GM12872 (cell line): ENCODE results near the gene TMEM158.

Experiments used
- CTCF ChIP-seq: IDR thresholded peaks from 3 replicates; pipeline ENCODE4 v1.5.1; 2011; ENCODE audit warnings: low read depth, mild to moderate bottlenecking, low read length, moderate library complexity; ENCODE audit not compliant: insufficient read depth

TMEM158 gene

GRCh38 chr3:45185461-45185860 is 40.6 kb downstream of the TMEM158 start:
- no peak for TF ChIP-seq CTCF

- TF ChIP-seq CTCF = no peak
These were observed 41.0 kb downstream of the TMEM158 start for GRCh38 chr3:45185052-45185451.

GRCh38 chr3:45183872-45184262 is 42.2 kb downstream of the TMEM158 start:
- no peak for TF ChIP-seq CTCF

GRCh38 chr3:45182915-45183871 is 42.9 kb downstream of the TMEM158 start:
- TF ChIP-seq CTCF = no peak

- no peak for TF ChIP-seq CTCF
These were observed 44.6 kb downstream of the TMEM158 start for GRCh38 chr3:45181496-45181895.

GRCh38 chr3:45180899-45181298 is 45.2 kb downstream of the TMEM158 start:
- no peak for TF ChIP-seq CTCF

GRCh38 chr3:45180051-45180450 is 46.0 kb downstream of the TMEM158 start:
- no peak for TF ChIP-seq CTCF
